Neural crest cell (in vitro differentiated cells): ENCODE results near the gene LHX2. TPM values are rescaled to one million over a fixed set of nuclear protein-coding genes. Genes with fewer than 3 reads are reported as not detected.
A peak's percentile ranks its signal among the peaks of the same experiment; 100 is the strongest.

ENCODE experiments used
- DNase-seq: peaks from one replicate; pipeline ENCODE4 v3.0.0; 2021; ENCODE audit warnings: low read depth, mixed read lengths, low spot score
- H3K27ac Mint-ChIP-seq: one replicate; pipeline ENCODE4 v1.8.0; 2021; ENCODE audit warnings: mild to moderate bottlenecking, mixed read lengths; ENCODE audit not compliant: unreplicated experiment
- H3K27me3 Mint-ChIP-seq: 2 replicates; pipeline ENCODE4 v1.8.0; 2021; ENCODE audit warnings: low read depth, mild to moderate bottlenecking, mixed read lengths
- H3K36me3 Mint-ChIP-seq: 2 replicates; pipeline ENCODE4 v1.8.0; 2021; ENCODE audit warnings: low read depth, mild to moderate bottlenecking, mixed read lengths
- H3K4me1 Mint-ChIP-seq: 2 replicates; pipeline ENCODE4 v1.8.0; 2021; ENCODE audit warnings: mixed read lengths
- H3K4me3 Mint-ChIP-seq: one replicate; pipeline ENCODE4 v1.8.0; 2021; ENCODE audit warnings: mild to moderate bottlenecking, mixed read lengths
- H3K9me3 Mint-ChIP-seq: 2 replicates; pipeline ENCODE4 v1.8.0; 2021; ENCODE audit warnings: mixed read lengths
- CTCF ChIP-seq: fragments of 200-600 bp; sonication (generic); conservative IDR thresholded peaks from 2 replicates; pipeline ENCODE4 v1.5.0; 2021; ENCODE audit warnings: antibody characterized with exemption, mild to moderate bottlenecking
- total RNA-seq: library from RNA; stranded (reverse); gene quantifications from 2 replicates; pipeline ENCODE4 v1.2.1, GENCODE V29; 2021

Gene LHX2
- total RNA-seq, 1 donor from 2014 or later, result 0.19 TPM

- Mint-ChIP-seq H3K27ac (no peak overlapping the region), H3K4me3 (no peak overlapping the region), H3K36me3 (no peaks in the 10 kb centered on the region), H3K4me1 (peaks cover 28% of the 10 kb centered on the region), H3K9me3 (no peaks in the 10 kb centered on the region), H3K27me3 (peaks cover 100% of the 10 kb centered on the region)
- DNase-seq, result no peak
- no peak for TF ChIP-seq CTCF
These were observed 6.4 kb upstream of the LHX2 start for GRCh38 chr9:124005029-124005771.

- TF ChIP-seq CTCF, result no peak
- Mint-ChIP-seq H3K27ac (no peak overlapping the region), H3K27me3 (peaks cover 100% of the 10 kb centered on the region), H3K4me3 (peak overlapping the region; percentile 12), H3K4me1 (peaks cover 19% of the 10 kb centered on the region), H3K36me3 (no peaks in the 10 kb centered on the region), H3K9me3 (no peaks in the 10 kb centered on the region)
- DNase-seq, result no peak
These were observed 4.9 kb upstream of the LHX2 start for GRCh38 chr9:124006448-124007361.

- Mint-ChIP-seq H3K36me3 (no peaks in the 10 kb centered on the region), H3K27me3 (peaks cover 96% of the 10 kb centered on the region), H3K9me3 (no peaks in the 10 kb centered on the region), H3K4me3 (peak overlapping the region; percentile 32), H3K4me1 (peaks cover 19% of the 10 kb centered on the region), H3K27ac (no peak overlapping the region)
- no peak for TF ChIP-seq CTCF
- no peak for DNase-seq
These were observed 3.8 kb upstream of the LHX2 start for GRCh38 chr9:124007565-124008302.

GRCh38 chr9:124008303-124008693 lies 3.3 kb upstream of the LHX2 start:
- peaks cover 19% of the 10 kb centered on the region for H3K4me1 Mint-ChIP-seq
- TF ChIP-seq CTCF, result no peak
- peaks cover 96% of the 10 kb centered on the region for H3K27me3 Mint-ChIP-seq
- peak overlapping the region; percentile 32 for H3K4me3 Mint-ChIP-seq
- no peak for DNase-seq
- no peaks in the 10 kb centered on the region for H3K9me3 Mint-ChIP-seq
- H3K27ac Mint-ChIP-seq, result no peak overlapping the region
- no peaks in the 10 kb centered on the region for H3K36me3 Mint-ChIP-seq
